ENCODE data around the gene B3GAT1.

DNA sequence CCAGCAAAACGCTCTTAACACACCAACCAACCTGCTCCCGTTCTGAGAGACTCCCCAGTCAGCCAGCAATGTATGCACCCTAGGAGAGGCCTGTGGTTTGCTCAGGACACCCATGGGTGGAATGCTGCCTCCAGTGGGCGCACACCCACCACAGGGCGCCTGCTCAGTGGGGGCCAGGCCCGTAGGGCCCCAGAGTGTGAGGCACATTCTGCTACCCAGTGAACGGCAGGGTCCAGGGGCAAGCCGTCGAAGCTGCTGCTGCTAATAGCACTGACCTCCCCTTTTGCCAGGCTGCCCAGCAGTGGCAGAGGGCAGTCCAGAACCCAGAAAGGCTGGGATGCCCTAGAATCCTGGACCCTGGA, 12.8 kb downstream of the B3GAT1 start:
- TF ChIP-seq, protein P1, sequence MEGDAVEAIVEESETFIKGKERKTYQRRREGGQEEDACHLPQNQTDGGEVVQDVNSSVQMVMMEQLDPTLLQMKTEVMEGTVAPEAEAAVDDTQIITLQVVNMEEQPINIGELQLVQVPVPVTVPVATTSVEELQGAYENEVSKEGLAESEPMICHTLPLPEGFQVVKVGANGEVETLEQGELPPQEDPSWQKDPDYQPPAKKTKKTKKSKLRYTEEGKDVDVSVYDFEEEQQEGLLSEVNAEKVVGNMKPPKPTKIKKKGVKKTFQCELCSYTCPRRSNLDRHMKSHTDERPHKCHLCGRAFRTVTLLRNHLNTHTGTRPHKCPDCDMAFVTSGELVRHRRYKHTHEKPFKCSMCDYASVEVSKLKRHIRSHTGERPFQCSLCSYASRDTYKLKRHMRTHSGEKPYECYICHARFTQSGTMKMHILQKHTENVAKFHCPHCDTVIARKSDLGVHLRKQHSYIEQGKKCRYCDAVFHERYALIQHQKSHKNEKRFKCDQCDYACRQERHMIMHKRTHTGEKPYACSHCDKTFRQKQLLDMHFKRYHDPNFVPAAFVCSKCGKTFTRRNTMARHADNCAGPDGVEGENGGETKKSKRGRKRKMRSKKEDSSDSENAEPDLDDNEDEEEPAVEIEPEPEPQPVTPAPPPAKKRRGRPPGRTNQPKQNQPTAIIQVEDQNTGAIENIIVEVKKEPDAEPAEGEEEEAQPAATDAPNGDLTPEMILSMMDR (IDR thresholded peaks at IDR 0.05): no peak
- TF ChIP-seq POLR2A (IDR thresholded peaks at IDR 0.05): no peak

All from lower leg skin (tissue), 3 donors.